ENCODE results near the gene AQP2.

DNA sequence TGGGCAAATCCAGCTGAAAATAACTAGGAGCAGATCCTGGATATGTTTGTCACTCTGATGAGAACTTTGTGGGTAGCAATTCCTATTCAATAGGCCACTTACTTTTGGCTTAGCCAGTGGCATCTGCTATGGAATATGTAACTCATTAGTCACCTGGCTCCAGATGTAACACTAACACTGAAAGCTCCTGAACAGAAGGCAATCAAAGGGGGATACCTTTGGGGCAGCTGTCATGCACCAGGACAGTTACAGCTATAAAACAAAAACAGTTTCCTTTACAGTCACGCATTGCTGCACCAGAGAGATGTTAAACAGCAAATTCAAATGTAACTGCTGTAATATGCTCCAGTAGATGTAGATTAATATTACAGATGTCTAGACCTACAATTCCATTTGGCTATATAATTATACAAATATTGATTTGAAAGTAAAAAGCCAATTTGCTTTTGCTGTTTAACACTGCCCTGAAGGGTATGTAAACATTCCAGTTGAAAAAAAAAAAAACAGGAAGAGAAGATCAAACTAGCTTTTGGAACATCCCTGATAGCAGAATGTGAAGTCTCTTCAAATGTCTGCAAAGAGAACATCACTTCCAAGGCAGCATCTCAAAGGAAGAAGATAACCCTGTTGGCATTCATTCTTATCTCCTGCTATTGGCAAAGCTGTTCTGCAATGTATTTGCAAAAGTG is 56.4 kb downstream of the AQP2 start:
- TF ChIP-seq, protein P1, sequence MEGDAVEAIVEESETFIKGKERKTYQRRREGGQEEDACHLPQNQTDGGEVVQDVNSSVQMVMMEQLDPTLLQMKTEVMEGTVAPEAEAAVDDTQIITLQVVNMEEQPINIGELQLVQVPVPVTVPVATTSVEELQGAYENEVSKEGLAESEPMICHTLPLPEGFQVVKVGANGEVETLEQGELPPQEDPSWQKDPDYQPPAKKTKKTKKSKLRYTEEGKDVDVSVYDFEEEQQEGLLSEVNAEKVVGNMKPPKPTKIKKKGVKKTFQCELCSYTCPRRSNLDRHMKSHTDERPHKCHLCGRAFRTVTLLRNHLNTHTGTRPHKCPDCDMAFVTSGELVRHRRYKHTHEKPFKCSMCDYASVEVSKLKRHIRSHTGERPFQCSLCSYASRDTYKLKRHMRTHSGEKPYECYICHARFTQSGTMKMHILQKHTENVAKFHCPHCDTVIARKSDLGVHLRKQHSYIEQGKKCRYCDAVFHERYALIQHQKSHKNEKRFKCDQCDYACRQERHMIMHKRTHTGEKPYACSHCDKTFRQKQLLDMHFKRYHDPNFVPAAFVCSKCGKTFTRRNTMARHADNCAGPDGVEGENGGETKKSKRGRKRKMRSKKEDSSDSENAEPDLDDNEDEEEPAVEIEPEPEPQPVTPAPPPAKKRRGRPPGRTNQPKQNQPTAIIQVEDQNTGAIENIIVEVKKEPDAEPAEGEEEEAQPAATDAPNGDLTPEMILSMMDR (IDR thresholded peaks at IDR 0.05) = no peak
- TF ChIP-seq ZBTB33 (IDR thresholded peaks at IDR 0.05; ENCODE audit: borderline replicate concordance, low read depth) (no peak), SIN3A (IDR thresholded peaks at IDR 0.05; ENCODE audit: borderline replicate concordance, low read depth, low read length) (no peak), RAD21 (IDR thresholded peaks at IDR 0.05; ENCODE audit: low read length) (no peak), REST (IDR thresholded peaks at IDR 0.05; ENCODE audit: low read depth, low read length) (no peak), POLR2AphosphoS5 (IDR thresholded peaks at IDR 0.05; ENCODE audit: low read depth, low read length) (no peak), YY1 (IDR thresholded peaks at IDR 0.05; ENCODE audit: low read depth) (no peak), NRF1 (IDR thresholded peaks at IDR 0.05; ENCODE audit: low read depth, low read length) (no peak), TEAD4 (IDR thresholded peaks at IDR 0.05; ENCODE audit: borderline replicate concordance, insufficient read depth) (no peak), CHD2 (IDR thresholded peaks at IDR 0.05; ENCODE audit: low read length, partially characterized antibody) (no peak)

Data from SK-N-SH (cell line).